Muscle of leg (tissue), 11 donors: ENCODE data around the gene HAUS3. TPM values are rescaled to one million over a fixed set of nuclear protein-coding genes. Genes with fewer than 3 reads are reported as not detected.

Experiments
- DNase-seq: peaks from one replicate; pipeline ENCODE4 v3.0.0; 2013
- H3K27ac ChIP-seq: one replicate; pipeline ENCODE4 v1.5.1; 2013; ENCODE audit warnings: mild to moderate bottlenecking, low read length, control low read depth
- H3K27me3 ChIP-seq: one replicate; pipeline ENCODE4 v1.6.1; 2013; ENCODE audit warnings: low read length; ENCODE audit not compliant: control insufficient read depth, insufficient read depth
- H3K36me3 ChIP-seq: one replicate; pipeline ENCODE4 v1.6.1; 2013; ENCODE audit warnings: low read length; ENCODE audit not compliant: control insufficient read depth, insufficient read depth
- H3K4me1 ChIP-seq: one replicate; pipeline ENCODE4 v1.6.1; 2013; ENCODE audit warnings: low read length; ENCODE audit not compliant: control insufficient read depth, insufficient read depth
- H3K4me3 ChIP-seq: one replicate; pipeline ENCODE4 v1.5.1; 2013; ENCODE audit warnings: low read length, control low read depth
- H3K9me3 ChIP-seq: replicated peaks from 2 replicates; pipeline ENCODE4 v1.6.1; 2013; ENCODE audit warnings: low read depth, low read length; ENCODE audit not compliant: control insufficient read depth
- WGBS: methylation state at CpG from one replicate; pipeline ENCODE4 v1.1.5; 2013; ENCODE audit warnings: missing lambda C conversion rate; ENCODE audit not compliant: insufficient coverage; 5-methylcytosine and 5-hydroxymethylcytosine counted together
- polyA plus RNA-seq, 8 donors: library from polyadenylated mRNA; unstranded; fragments of 120-200 nt; gene quantifications; one replicate each; pipeline versions ENCODE4 v1.2.1 to v1.2.3, GENCODE V29; 2013; ENCODE audit warnings: inconsistent platforms in 1 of 8, low replicate concordance in 1 of 8; ENCODE audit not compliant: insufficient read length in 8 of 8, insufficient read depth in 1 of 8
- total RNA-seq: library from RNA; stranded (reverse); fragments of 120-200 nt; gene quantifications from one replicate; pipeline ENCODE4 v1.2.4, GENCODE V29; 2013

Gene HAUS3
- total and polyA plus RNA-seq, 9 donors: 11.5 to 15.6 (median 12.9) TPM

DNA sequence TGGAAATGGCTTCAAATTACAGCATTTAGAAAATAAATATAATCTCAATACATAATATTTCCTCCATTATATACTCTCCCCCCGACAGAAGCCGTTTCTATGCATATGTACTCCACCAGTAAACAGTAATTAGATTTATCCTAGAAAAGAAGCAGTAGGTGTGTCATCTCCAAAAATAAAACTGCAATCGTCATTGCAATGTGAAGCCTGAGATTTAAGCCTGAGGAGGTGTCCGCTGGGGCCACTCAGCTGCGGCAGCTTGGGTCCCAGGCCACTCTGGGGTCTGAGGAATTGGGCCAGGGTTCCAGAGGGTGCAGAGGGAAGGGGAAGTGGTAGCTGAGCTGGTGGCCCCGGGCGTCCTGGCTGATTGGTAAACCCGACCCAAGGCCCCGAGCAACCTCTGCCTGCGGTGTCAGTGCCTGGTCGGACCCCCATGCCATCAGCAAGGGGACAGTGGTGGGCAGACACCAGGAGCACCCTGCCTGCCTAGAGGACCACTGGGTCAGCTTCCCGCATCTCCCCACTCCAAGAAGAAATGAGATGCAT is 27.8 kb upstream of the HAUS3 start:
- peaks cover 39% of the 10 kb centered on the region for H3K4me1 ChIP-seq
- no peaks in the 10 kb centered on the region for H3K9me3 ChIP-seq
- peak; percentile 54 for DNase-seq
- H3K4me3 ChIP-seq: no peak overlapping the region
- no peaks in the 10 kb centered on the region for H3K27me3 ChIP-seq
- no peaks in the 10 kb centered on the region for H3K36me3 ChIP-seq
- H3K27ac ChIP-seq: no peak overlapping the region
- 69% methylated on average over 8 of the region's 12 CpGs for WGBS

DNA sequence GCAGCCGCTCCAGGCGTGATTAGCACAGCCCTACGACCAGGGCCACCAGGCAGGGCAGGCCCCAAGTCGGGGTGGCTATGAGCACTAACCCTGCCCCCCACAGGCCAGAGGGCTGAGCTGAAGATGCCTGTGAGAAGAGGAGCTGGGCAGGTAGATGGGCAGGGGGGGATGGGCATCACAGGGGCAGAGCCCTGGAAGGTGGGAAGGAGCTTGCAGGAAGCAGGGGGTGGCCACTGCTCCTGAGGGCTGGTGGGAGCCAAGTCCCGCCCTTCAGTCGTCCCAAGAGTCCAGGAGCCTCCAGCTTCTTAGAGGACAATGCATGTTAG is 27.2 kb upstream of the HAUS3 start:
- H3K36me3 ChIP-seq: no peaks in the 10 kb centered on the region
- H3K27me3 ChIP-seq: no peaks in the 10 kb centered on the region
- no peak overlapping the region for H3K27ac ChIP-seq
- H3K4me1 ChIP-seq: peaks cover 44% of the 10 kb centered on the region
- no peak overlapping the region for H3K4me3 ChIP-seq
- 48% methylated on average over 3 of the region's 6 CpGs for WGBS
- H3K9me3 ChIP-seq: no peaks in the 10 kb centered on the region
- DNase-seq: no peak

DNA sequence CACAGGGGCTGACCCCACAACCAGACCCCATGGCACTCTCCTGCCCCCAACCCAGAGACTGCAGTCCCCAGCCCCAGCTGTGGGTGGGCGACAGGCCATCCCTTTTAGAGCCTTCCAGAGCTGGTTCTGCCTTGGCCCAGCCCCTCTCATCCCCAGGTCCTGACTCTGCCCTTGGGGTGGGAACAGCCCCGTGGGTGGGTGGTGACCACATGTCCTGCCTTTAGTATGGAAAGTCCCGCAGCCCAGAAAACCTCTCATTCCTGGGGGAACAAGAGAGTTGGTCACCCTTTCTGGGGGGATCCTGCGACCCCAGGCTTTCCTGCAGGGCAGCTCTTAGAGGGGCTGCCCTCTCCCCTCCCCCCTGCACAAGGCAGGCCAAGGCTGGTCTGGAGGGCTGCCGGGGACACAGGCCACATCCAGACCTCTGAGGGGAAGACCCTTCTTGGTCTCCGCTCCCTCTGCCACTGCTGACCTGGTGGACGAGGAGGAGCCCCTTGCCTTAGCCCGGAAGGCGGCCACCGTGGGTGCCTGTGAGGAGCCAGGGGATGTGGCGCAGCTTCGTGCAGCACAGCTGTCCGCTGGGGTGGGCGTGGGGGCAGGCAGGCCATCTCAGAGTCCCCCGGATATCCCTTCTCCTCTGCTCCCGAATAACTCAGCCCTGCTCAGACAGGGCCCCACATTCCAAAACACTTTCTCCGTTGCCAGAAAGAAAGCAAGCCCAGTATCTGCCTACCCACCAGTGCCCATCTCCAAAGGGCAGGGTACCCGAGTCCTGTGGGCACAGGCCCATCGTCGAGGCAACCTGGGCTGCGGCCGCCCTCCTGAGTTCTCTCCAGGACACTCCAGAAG is 26.7 kb upstream of the HAUS3 start:
- no peak for DNase-seq
- no peaks in the 10 kb centered on the region for H3K9me3 ChIP-seq
- H3K4me1 ChIP-seq: peaks cover 47% of the 10 kb centered on the region
- no peaks in the 10 kb centered on the region for H3K36me3 ChIP-seq
- no peak overlapping the region for H3K27ac ChIP-seq
- WGBS: 69% methylated on average over 22 of the region's 22 CpGs
- H3K27me3 ChIP-seq: no peaks in the 10 kb centered on the region
- no peak overlapping the region for H3K4me3 ChIP-seq

DNA sequence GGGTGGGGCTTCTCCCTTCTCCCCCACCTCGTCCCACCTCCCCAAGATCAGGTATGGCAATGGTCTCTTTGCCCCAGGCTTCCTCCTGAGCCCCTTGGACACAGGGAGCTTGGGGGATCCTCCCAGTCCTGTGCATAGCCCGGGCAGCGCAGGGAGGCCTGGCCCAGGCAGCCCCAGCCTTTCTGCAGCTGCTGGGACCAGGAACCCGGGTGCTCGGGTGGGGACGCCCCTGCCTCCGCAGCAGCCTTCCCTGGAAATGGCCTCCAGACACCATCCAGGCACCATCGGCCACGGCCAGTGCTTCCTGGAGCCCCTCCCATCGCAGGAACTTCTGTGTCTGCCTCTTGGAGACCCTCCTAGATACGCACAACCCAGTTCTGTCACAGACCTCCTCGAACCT is 25.9 kb upstream of the HAUS3 start:
- no peaks in the 10 kb centered on the region for H3K27me3 ChIP-seq
- peaks cover 52% of the 10 kb centered on the region for H3K4me1 ChIP-seq
- no peaks in the 10 kb centered on the region for H3K36me3 ChIP-seq
- 77% methylated on average over 10 of the region's 12 CpGs for WGBS
- H3K27ac ChIP-seq: no peak overlapping the region
- H3K9me3 ChIP-seq: no peaks in the 10 kb centered on the region
- no peak for DNase-seq
- no peak overlapping the region for H3K4me3 ChIP-seq

DNA sequence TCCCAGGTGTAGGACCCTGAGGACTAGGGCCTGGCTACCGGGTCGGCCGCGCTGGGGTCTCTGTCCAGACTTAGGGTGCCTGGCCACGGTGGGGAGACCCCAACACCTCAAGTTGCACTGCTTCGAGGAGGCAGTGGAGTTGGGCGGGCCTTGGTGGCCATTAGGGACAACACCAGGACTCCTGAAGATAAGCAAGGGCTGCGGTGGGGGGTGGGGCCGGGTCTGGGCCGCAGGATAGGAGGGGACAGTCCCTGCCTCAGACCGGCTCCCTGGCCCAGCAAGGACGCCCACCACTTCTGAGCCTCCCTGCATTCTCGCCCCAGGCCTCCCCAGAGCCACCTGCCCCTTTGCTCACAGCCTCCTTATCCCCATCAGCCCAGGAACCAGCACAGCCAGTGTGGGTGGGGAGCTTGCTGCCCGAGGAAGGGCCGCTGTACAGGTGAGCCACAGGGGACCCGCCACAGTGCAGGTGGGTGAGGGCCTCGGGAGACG is 25.4 kb upstream of the HAUS3 start:
- H3K4me1 ChIP-seq: peaks cover 55% of the 10 kb centered on the region
- no peaks in the 10 kb centered on the region for H3K27me3 ChIP-seq
- H3K36me3 ChIP-seq: no peaks in the 10 kb centered on the region
- no peak for DNase-seq
- H3K9me3 ChIP-seq: no peaks in the 10 kb centered on the region
- WGBS: 74% methylated on average over 6 of the region's 18 CpGs
- H3K4me3 ChIP-seq: no peak overlapping the region
- H3K27ac ChIP-seq: no peak overlapping the region

DNA sequence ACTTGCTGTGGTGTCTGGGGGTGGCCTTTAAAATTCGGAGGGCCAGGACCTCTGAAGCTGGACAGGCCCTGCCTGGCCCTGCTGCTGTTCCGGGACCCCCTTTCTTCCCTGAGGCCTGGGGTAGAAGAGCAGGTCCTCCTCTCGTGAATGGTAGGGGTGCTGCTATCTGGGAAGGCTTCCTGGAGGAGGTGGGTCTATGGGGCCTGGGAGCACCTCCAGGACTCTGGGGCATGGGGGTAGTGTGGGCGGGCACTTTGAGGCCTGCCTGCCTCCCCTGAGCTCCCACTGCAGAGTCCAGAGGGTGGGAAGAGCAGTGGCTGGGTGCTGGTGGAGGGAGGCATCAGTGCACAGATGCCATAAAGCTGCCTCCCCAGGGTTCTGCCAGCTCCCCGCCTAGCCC is 24.9 kb upstream of the HAUS3 start:
- Histone ChIP-seq H3K27me3 (no peaks in the 10 kb centered on the region), H3K9me3 (no peaks in the 10 kb centered on the region), H3K36me3 (no peaks in the 10 kb centered on the region), H3K4me3 (no peak overlapping the region), H3K4me1 (peaks cover 55% of the 10 kb centered on the region), H3K27ac (no peak overlapping the region)
- DNase-seq: no peak
- WGBS: 100% methylated on average over 3 of the region's 5 CpGs

DNA sequence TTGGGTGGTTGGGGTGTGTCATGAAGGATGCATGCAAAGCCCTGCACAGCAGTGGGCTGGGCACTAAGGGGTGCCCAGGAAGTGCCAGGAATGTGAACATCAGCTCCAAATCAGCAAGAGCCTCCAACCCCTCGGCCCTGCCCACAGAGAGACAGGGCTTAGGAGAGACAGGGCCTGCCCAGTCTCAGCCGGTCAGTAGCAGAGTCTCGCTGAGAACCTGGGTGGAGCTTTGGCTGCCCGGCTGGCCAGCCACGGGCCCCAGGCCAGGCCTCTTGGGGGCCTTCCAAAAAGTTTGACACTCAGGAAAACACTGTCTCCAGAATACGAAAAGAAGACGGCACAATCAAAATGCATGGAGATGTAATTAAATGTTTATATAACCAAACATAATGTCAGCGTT is 24.3 kb upstream of the HAUS3 start:
- H3K36me3 ChIP-seq: no peaks in the 10 kb centered on the region
- H3K4me3 ChIP-seq: no peak overlapping the region
- no peaks in the 10 kb centered on the region for H3K9me3 ChIP-seq
- DNase-seq: peak; percentile 78
- WGBS: 20% methylated on average over 3 of the region's 8 CpGs
- H3K4me1 ChIP-seq: peaks cover 55% of the 10 kb centered on the region
- no peaks in the 10 kb centered on the region for H3K27me3 ChIP-seq
- H3K27ac ChIP-seq: peak overlapping the region; percentile 18

DNA sequence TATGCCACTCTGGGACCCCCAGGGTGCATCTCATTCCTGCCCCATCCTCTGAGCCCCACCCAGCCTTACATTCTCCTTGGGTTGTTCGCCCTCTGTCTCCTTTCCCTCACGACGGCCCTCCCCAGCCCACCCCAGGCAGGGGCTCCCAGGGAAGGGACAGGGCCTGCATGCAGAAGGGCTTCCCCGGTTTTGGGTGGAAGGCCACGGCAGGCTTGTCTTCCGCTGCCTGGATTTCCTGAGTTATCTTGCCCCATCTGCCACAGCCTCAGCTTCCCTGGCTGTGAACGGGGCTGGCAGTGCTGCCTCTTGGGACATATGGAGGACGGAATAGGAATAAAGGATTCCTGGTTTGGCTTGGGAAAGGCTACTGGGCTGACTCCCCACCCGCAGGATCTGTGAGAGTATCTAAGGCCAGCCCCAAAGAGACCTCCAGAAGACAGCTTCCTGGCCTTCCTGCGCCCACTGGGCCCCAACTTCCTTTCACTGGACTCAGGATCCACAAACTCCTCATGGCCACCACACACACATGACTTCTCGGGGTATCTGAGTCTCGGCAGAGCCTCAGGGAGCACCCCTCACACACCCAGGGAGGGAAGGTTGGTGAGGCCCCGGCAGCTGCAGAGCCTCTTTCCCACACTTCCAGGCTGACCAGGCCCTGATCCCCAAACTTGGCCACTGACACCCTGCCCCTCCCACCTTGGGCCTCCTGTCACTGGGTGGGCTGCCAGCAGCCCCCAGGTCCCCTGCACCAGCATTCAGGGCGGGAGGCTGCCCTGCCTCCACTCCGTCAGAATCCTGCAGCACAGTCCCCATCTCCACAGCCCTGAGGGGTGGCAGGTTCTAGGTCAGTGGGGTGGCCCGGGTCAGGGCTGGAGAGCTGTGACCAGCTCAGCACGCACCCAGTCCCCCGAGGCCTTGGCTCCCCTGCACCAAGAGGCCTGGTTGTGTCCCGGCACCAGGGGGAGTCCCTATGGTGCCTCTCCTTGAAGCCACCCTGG is 23.5 kb upstream of the HAUS3 start:
- DNase-seq: no peak
- Histone ChIP-seq H3K4me3 (no peak overlapping the region), H3K27me3 (no peaks in the 10 kb centered on the region), H3K36me3 (peaks cover under 1% of the 10 kb centered on the region), H3K27ac (peak overlapping the region; percentile 18), H3K4me1 (peaks cover 60% of the 10 kb centered on the region), H3K9me3 (no peaks in the 10 kb centered on the region)
- WGBS: 64% methylated on average over 15 of the region's 19 CpGs

DNA sequence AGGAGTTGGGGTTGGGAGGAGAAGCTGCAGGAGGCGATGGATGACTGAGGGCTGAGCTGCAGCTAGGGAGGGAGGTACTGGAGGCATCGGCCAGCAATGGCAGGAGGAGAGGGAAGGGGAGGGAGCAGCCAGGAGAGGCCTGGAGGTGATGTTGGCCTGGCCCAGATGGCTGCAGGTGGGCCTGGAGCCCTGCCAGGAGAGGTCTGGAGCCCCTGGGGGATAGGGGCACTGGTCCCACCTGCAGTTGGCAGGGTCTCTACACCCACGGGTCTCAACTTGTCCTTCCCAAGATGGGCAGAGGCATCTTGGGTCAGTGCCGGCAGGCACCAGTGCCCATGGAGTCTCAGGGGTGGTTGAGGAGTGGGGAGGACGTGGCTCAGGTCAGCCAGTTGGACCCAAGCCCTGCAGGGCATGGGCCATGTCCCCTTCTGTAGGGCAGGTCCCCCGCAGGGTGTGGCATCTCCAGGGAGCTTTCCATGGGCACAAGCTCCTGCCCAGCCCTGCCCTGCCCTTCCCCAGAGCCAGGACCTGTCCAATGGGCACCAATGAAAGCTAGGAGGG is 22.6 kb upstream of the HAUS3 start:
- H3K4me1 ChIP-seq: peaks cover 64% of the 10 kb centered on the region
- H3K27me3 ChIP-seq: no peaks in the 10 kb centered on the region
- no peak overlapping the region for H3K4me3 ChIP-seq
- 64% methylated on average over 3 of the region's 6 CpGs for WGBS
- no peaks in the 10 kb centered on the region for H3K9me3 ChIP-seq
- H3K36me3 ChIP-seq: peaks cover 9% of the 10 kb centered on the region
- no peak overlapping the region for H3K27ac ChIP-seq
- no peak for DNase-seq
